Raji (cell line): ENCODE results near the gene STXBP4.

Experiments used
- POLR2A ChIP-seq: IDR thresholded peaks from 2 replicates; pipeline ENCODE4 v1.6.1; 2011; ENCODE audit warnings: low read depth, low read length, control low read depth; ENCODE audit not compliant: insufficient read depth

Gene STXBP4

DNA sequence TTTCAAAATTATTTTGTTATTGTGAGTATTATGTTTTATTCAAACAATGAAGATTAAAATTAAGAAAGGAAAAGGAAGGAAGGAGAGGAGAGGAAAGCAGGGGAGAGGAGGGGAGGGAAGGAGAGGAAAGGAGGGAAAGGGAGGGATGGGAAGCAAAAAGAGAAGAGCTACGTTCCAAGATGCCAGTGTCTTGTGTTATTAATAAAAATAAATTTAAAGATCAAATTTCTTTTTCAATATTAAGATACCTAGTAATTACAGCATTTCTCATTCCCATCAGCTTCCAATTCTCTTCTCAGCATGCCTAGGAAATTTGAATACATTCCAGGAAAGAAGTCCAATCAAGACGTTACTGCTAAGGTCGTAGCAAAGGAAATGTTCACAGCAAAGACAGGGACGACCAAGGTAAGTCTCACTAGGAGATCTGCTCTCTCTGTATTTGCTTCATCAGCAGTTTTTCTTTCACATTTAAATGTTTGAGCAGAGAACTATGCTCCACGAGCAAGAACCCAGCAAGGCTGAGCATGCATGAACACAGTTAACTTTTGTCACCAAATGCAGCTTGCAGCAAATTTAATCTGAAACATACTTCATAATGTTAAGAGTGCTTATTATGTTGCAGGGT is 232.9 kb downstream of the STXBP4 start:
- no peak for TF ChIP-seq POLR2A

GRCh38 chr17:55202896-55203295 is 234.3 kb downstream of the STXBP4 start:
- no peak for TF ChIP-seq POLR2A

DNA sequence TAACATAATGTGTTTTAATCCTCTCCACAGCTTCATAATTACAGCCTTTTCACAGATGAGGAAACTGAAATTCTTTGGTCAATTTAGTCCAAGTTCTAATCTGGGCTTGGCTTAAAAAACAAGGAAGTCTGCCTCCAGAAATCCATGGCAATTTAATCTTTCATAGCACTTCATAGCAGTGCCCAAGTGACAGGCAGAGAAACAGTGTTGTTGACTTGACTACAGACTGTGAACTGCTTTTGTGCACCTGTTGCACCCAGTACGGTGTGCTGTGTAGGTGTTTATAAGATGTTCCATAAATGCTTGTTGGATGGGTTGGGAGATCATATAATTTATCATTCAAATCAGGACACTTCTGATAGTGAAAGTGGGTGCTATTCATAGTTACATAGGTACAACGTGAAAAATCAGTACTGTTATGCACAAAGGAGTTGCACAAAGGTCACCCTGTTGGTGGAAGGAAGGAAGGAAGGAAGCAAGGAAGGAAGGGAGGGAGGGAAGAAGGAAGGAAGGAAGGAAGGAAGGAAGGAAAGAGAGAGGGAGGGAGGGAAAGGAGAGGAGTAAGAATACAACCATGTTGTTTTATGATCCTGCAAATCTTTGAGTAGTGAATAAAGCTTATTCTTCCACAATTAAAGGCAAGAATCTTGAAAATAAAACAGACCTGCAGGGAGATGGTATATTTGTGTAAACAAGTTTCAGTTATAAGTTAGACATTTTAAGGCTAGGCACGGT is 239.7 kb downstream of the STXBP4 start:
- TF ChIP-seq POLR2A = no peak

DNA sequence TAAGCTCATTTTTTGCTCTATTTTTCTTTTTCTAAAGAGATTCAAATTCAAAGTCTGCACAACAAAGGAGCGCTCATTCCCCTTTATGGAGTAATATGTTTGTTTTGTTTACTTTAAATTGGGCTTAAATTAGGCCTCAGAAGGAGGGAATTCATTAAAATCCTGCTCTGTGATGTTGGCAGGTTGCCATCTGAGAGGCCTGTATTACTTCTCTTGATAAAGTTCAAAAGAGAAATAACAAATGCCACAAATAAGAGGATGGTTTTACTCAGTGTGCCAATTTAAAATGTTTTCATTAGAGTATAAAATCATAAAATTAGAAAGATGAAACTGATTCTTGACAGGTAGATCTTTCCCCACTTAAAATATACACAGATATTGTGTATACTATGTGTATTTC is 241.7 kb downstream of the STXBP4 start:
- TF ChIP-seq POLR2A = no peak

DNA sequence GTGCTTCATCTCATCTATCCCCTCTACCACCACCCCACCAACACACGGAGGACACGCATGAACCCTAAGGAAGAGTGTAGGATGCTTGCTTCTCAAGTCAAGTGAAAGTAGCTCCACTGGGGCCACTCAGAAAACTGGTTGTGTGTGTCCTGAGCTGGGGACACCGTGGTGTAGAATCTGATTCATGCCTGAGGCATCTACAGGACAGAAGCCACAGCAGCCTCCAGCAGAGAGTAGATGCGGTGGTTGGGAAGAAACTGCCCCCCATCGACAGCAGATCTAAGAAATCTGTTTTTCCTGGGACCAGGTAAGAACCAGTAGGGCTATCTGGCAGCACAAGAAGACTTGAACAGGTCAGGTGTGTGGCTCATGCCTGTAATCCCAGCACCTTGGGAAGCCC is 244.3 kb downstream of the STXBP4 start:
- TF ChIP-seq POLR2A = no peak

- no peak for TF ChIP-seq POLR2A
Measured at GRCh38 chr17:55215711-55216110, 247.1 kb downstream of the STXBP4 start.

DNA sequence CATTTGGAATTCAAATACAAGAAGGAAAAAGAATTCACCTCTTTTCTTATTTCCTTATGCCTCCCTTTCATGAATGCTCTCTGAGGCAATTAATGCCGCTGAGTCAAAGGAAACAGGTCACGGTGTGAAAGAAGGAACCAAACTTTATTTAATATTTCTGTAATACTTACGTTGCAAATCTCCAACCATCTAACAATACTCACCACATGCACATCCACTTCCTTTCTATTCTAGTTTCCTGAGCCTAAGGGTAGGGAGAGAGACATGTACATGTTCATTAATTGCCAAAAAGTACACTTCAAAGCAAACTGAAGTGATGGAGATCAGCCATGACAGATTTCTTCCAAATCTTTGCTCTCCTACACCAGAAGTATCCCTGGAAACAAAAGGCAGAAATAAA is 248.3 kb downstream of the STXBP4 start:
- no peak for TF ChIP-seq POLR2A

DNA sequence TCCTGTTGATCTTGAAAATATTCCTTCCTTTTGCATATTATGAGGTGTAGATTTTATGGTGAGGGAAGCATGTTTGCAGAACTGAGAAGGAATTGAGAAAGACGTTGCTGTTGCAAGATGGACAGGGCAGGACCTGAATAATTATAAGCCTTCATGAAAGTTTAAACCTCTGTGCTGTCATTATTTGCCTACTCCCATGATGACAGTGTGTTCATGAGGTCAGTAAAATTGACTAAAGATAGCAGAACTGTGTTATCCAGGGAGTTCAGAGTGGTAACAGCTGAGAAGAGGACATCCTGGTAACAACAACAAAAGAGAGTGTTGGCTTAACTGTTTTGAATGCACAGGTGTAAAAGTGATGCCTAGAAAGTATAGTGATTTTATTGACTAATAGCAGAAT is 250.9 kb downstream of the STXBP4 start:
- no peak for TF ChIP-seq POLR2A

GRCh38 chr17:55219934-55220333 is 251.4 kb downstream of the STXBP4 start:
- TF ChIP-seq POLR2A = no peak
